Activated T-cell treated with anti-CD3 and anti-CD28 coated beads, Interleukin-2, amount 50 U/mL, for 24 hours (primary cell): ENCODE results near the gene FOXN1.

Experiments used
- DNase-seq: peaks from one replicate; pipeline ENCODE4 v3.0.0-alpha.2; 2020
- H3K27ac Mint-ChIP-seq: 2 replicates; pipeline ENCODE4 v1.8.0; 2020; ENCODE audit warnings: mild to moderate bottlenecking, mixed read lengths
- H3K27me3 Mint-ChIP-seq: 2 replicates; pipeline ENCODE4 v1.8.0; 2020; ENCODE audit warnings: mixed read lengths
- H3K36me3 Mint-ChIP-seq: 2 replicates; pipeline ENCODE4 v1.8.0; 2020; ENCODE audit warnings: low read depth, mixed read lengths
- H3K4me1 Mint-ChIP-seq: 2 replicates; pipeline ENCODE4 v1.8.0; 2020; ENCODE audit warnings: low read depth, mixed read lengths
- H3K4me3 Mint-ChIP-seq: 2 replicates; pipeline ENCODE4 v1.8.0; 2020; ENCODE audit warnings: mild to moderate bottlenecking, moderate library complexity, mixed read lengths
- H3K9me3 Mint-ChIP-seq: 2 replicates; pipeline ENCODE4 v1.8.0; 2020; ENCODE audit warnings: mixed read lengths

FOXN1 gene

DNA sequence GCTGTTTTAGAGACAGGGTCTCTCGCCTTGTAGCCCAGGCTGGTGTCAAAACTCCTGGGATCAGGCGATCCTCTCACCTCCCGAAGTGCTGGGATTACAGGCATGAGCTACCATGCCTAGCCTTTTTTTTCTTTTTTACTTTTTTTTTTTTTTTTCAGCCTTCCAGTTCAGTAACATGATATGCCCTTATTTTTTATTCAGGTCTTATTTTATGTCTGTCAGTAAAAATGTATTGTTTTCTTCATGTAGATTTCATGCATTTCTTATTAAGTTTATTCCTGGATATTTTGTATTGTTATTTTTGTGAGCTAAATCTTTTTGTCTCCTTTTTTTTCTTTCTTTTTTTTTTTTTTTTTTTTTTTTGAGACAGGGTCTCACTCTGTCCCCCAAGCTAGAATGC lies 2.7 kb upstream of the FOXN1 start:
- Mint-ChIP-seq H3K27me3 (peaks cover 9% of the 10 kb centered on the region), H3K4me1 (no peaks in the 10 kb centered on the region), H3K36me3 (no peaks in the 10 kb centered on the region), H3K9me3 (no peaks in the 10 kb centered on the region), H3K27ac (no peak overlapping the region), H3K4me3 (no peak overlapping the region)
- DNase-seq, result no peak

DNA sequence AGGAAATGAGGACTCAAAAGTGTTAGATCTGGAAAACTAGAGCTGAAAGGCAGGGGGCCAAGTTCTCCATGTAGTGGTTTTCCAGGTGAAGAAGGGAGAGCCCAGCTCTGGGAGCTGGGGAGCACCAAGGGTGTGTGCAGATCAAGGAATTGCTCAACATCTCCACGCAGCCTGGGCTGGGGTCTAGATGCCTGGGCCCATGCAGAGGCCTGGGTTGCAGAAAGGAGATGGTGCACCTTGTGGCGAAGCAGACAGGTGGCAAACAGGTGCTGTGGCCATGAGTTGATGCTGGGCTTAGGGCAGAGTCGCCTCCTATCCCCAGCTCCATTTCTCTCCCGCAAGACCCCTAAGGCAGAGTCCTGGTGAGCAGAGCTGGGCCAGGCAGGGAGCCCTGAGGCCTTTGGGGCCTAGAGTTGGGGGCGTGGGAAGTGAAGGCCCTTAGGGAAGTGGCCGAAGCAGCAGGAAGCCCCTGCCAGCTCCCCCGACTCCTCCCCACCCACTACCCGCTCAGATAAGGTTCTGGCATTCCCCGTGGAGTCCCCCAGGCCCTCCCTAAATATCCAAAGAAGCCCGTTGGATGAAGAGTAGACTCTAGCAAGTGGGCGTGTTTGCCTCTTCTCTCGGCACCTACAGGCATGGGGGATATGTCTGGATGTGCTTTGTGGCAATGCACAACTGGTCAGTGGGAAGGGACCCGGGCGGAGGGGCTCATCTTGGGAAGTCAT lies 777 bp downstream of the FOXN1 start:
- peaks cover 33% of the 10 kb centered on the region for H3K27me3 Mint-ChIP-seq

DNA sequence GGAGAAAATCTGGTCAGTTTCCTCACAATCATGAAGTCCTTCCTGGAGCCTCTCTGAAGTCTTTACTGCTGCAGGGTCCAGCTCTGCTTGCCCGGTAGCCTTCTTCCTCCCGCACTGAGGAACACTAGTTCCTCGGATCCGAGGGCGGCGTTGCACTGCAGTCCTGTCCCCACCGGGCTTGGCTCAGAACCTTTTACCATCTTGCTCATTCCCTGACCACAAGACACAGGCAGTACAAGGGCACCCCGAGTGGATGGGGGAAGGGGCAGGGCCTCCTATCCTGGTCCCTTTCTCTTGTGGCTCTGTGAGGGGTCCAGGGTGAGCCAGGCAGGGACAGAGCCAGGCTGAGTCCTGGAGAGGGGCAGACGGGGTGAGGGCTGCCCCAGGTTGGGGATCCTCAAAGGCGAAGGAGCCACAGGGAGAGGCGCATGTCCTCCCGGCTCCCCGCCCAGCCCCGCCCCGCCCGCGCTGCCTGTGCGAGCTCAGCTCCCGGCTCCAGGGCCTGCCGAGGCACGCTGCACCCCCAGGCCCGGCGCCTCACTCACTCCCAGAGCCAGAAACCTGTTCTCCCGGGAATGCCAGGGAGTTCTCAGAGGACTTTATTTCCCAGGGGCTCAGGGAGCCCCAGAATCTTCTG lies 1.5 kb downstream of the FOXN1 start:
- Mint-ChIP-seq H3K36me3 (no peaks in the 10 kb centered on the region), H3K4me1 (no peaks in the 10 kb centered on the region), H3K4me3 (no peak overlapping the region), H3K27me3 (peaks cover 37% of the 10 kb centered on the region), H3K9me3 (no peaks in the 10 kb centered on the region), H3K27ac (no peak overlapping the region)
- no peak for DNase-seq

More for the DNA sequence above, 777 bp downstream of the FOXN1 start:
- no peaks in the 10 kb centered on the region for H3K9me3 Mint-ChIP-seq
- no peak for DNase-seq
- H3K4me1 Mint-ChIP-seq, result no peaks in the 10 kb centered on the region
- H3K27ac Mint-ChIP-seq, result no peak overlapping the region
- H3K36me3 Mint-ChIP-seq, result no peaks in the 10 kb centered on the region
- no peak overlapping the region for H3K4me3 Mint-ChIP-seq

DNA sequence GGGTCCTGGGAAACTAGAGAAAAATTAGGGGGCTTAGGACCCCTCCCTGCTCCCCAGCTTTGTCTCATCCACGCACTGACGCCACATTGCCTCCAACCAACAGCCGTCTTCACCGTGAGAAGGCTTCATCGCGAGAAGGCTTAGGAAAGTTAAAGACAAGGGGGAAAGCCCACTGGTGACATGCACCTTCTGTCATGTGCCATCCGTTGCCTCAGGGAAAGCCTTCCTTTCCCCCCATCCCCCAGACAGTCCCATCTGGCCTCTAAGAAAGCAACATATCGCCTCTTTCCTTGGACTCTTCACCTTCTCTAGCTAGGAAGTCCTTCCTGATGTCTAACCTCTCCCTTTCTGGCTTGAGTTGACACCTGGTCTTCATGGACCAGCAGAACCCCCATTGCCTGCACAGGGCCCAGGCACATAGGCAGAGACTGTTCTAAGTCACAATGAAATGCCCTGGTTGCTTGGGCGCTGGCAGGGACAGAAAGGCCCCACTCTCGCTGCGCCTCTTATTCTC lies 2.1 kb downstream of the FOXN1 start:
- Mint-ChIP-seq H3K4me3 (no peak overlapping the region), H3K9me3 (no peaks in the 10 kb centered on the region), H3K27ac (no peak overlapping the region), H3K36me3 (no peaks in the 10 kb centered on the region), H3K4me1 (no peaks in the 10 kb centered on the region), H3K27me3 (peaks cover 37% of the 10 kb centered on the region)
- no peak for DNase-seq

DNA sequence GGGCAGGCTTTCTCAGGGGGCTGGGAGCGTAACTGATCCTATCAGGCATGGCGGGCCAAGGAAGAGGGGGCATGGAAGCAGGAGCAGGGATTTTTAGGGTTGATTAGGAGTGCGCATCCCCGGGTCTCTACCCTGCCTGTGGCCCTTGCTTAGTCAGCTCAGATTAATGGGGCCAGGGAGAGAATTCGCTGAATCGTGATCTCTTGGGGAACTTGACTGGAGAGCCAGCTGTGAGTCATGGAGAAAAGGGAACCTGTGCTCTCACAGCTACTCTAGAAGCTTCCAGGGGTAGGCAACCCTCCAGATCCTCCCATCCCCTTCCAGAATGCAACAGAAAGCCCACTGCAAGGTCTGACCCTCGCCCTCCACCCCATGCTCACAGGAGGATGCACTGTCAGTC lies 3.6 kb downstream of the FOXN1 start:
- Mint-ChIP-seq H3K27ac (no peak overlapping the region), H3K4me1 (no peaks in the 10 kb centered on the region), H3K4me3 (no peak overlapping the region), H3K27me3 (peaks cover 37% of the 10 kb centered on the region), H3K36me3 (no peaks in the 10 kb centered on the region), H3K9me3 (no peaks in the 10 kb centered on the region)
- DNase-seq, result no peak

DNA sequence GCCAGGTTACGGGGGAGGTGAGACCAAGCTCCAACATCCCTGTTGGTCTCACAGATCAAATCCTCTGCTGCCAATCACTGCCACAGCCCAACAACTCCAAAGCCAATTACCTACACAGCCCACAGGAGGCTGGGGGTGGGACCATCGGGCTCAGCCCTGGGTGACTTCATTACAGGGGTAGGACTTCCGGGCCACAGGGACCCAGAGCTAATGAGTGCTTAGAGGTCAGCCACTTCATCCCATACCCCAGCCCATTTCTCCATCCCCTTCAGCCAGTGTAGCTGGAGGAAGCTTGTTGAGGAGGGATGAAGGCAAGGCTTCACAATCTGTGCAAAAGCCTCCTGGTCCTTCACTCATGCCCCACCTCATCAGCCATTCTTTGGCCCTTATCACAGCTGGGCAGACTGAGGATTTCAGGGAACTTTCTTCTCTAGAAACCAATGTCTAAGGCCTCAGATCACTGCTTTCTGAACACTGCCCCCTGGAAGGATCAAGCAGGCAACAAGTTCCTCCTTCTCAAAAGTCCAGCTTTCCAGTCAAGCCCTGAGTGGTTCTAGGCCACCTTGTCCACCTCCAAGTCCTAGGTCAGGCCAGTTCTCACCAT lies 5.8 kb downstream of the FOXN1 start:
- no peaks in the 10 kb centered on the region for H3K36me3 Mint-ChIP-seq
- H3K4me1 Mint-ChIP-seq, result no peaks in the 10 kb centered on the region
- no peak for DNase-seq
- H3K4me3 Mint-ChIP-seq, result no peak overlapping the region
- no peak overlapping the region for H3K27ac Mint-ChIP-seq
- H3K9me3 Mint-ChIP-seq, result no peaks in the 10 kb centered on the region
- peaks cover 35% of the 10 kb centered on the region for H3K27me3 Mint-ChIP-seq

DNA sequence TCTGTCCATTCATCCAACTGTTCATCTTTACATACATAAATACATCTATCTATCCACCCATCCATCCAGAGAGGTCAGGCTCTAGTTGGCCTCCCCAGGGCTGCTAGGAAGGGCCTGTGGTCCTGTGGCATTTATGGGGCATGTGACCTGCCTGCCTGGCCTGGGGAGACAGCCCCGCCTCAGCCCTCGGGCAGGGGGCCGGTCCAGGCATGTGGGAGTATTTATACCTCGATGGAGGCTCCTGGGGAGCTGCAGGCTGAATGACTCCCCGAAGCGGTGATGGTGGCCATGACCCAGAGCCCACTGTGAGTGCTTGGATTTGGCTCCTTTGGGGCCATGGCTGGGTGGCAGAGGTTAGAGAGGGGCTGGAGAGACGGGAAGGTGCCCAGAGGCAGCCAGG lies 7.3 kb downstream of the FOXN1 start:
- Mint-ChIP-seq H3K4me3 (no peak overlapping the region), H3K36me3 (no peaks in the 10 kb centered on the region)

DNA sequence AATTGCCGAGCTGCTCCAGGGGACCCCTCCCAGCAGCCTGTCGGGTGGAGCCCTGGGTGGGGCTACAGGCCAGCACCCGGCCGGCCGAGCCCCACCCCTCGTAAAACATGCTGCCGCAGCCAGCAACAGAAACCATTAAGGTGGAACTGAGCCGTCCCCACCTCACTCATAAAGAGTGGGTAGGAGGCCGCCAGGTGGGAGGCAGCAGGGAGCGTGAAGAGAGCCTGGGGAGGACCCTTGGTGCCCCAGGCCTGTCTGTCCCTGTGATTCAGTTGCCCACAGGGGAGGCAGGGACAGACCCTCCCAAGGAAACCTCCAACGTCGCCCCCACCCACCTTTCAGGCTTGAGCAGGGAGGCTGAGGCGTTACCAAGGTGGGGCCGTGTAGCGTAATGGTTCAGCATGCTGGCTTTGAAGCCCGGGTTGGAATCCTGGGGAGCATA lies 8.4 kb downstream of the FOXN1 start:
- DNase-seq, result no peak
- Mint-ChIP-seq H3K4me3 (no peak overlapping the region), H3K9me3 (no peaks in the 10 kb centered on the region), H3K27me3 (peaks cover 24% of the 10 kb centered on the region), H3K27ac (no peak overlapping the region), H3K36me3 (no peaks in the 10 kb centered on the region), H3K4me1 (no peaks in the 10 kb centered on the region)

More for the DNA sequence above, 7.3 kb downstream of the FOXN1 start:
- DNase-seq, result no peak
- Mint-ChIP-seq H3K4me1 (no peaks in the 10 kb centered on the region), H3K27ac (no peak overlapping the region), H3K9me3 (no peaks in the 10 kb centered on the region), H3K27me3 (peaks cover 28% of the 10 kb centered on the region)

DNA sequence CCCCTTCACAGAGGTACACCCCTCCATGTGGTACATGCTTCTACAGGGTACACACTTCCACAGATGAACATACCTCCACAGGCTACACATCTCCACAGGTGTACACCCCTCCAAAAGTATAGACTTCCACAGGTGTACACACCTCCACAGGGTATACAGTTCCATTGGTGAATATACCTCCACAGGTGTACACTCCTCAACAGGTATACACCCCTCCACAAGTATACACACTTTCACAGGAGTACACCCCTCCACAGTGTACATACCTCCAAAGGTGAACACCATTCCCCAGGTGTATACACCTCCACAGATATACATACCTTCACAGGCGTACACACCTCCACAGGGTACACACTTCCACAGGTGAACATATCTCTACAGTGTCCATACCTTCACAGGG lies 9.4 kb downstream of the FOXN1 start:
- H3K27me3 Mint-ChIP-seq, result peaks cover 16% of the 10 kb centered on the region
- no peak overlapping the region for H3K27ac Mint-ChIP-seq
- H3K9me3 Mint-ChIP-seq, result no peaks in the 10 kb centered on the region
- no peaks in the 10 kb centered on the region for H3K36me3 Mint-ChIP-seq
- H3K4me3 Mint-ChIP-seq, result no peak overlapping the region
- H3K4me1 Mint-ChIP-seq, result no peaks in the 10 kb centered on the region
- no peak for DNase-seq

DNA sequence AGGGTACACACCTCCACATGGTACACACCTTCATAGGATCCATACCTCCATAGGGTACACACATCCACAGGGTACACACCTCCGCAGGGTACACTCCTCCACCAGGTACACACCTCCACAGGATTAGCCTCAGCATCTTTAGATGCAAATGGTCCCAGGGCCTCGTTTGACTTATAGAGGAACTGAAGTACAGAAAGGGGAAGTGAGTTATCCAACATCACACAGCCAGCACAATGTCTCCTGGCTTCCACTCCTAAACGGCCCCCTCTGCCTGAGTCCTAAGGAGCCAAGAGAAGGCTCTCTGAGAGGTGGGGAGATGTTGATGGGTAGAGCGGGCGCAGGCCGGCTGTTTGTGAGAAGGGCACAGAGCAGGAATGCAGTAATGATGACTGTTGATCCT lies 12.0 kb downstream of the FOXN1 start:
- H3K36me3 Mint-ChIP-seq, result no peaks in the 10 kb centered on the region
- no peak overlapping the region for H3K4me3 Mint-ChIP-seq
- no peaks in the 10 kb centered on the region for H3K4me1 Mint-ChIP-seq
- no peak for DNase-seq
- no peaks in the 10 kb centered on the region for H3K9me3 Mint-ChIP-seq
- H3K27me3 Mint-ChIP-seq, result peaks cover 3% of the 10 kb centered on the region
- H3K27ac Mint-ChIP-seq, result no peak overlapping the region

DNA sequence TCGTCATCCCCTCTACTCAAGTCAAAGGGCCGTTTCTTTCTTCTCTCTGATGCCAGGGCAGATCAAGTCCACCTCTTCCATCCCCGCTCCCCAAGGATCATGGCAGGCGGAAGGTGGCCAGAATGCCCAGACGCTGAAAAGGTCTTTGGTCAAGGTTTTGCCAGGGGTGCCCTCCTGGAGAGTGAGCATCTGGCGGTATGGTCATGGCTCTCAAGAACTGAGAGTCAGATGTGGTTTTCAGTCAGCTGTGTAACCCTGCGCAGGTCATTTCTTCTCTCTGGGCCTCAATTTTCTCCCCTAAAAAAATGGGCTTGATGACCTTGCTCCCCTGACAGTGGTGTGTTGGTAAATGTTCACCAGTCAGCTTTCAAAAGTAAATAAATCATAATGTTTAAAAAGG lies 12.4 kb downstream of the FOXN1 start:
- peaks cover 3% of the 10 kb centered on the region for H3K27me3 Mint-ChIP-seq
- H3K36me3 Mint-ChIP-seq, result no peaks in the 10 kb centered on the region
- no peak overlapping the region for H3K27ac Mint-ChIP-seq
- DNase-seq, result no peak
- no peak overlapping the region for H3K4me3 Mint-ChIP-seq
- H3K9me3 Mint-ChIP-seq, result no peaks in the 10 kb centered on the region
- H3K4me1 Mint-ChIP-seq, result no peaks in the 10 kb centered on the region

DNA sequence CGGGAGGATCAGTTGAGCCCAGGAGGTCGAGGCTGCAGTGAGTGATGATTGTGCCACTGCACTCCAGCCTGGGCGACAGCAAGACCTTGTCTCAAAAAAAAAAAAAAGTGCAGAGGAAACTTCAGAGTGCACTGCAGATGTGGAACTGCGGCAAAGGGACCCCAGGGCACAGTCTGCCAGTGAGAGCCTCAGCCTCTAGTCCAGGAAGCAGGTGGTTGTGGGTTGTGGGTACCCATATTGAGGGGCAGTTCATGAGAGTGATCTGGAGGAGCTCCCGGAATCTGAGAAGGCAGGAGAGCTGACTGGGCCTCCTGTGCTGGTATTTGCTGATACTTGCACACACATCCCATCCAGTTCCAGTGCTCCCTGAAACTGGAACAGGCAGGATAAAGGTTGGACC lies 13.1 kb downstream of the FOXN1 start:
- no peak for DNase-seq
- H3K9me3 Mint-ChIP-seq, result no peaks in the 10 kb centered on the region
- H3K36me3 Mint-ChIP-seq, result no peaks in the 10 kb centered on the region
- H3K4me3 Mint-ChIP-seq, result no peak overlapping the region
- no peak overlapping the region for H3K27ac Mint-ChIP-seq
- no peaks in the 10 kb centered on the region for H3K4me1 Mint-ChIP-seq
- H3K27me3 Mint-ChIP-seq, result peaks cover 3% of the 10 kb centered on the region

DNA sequence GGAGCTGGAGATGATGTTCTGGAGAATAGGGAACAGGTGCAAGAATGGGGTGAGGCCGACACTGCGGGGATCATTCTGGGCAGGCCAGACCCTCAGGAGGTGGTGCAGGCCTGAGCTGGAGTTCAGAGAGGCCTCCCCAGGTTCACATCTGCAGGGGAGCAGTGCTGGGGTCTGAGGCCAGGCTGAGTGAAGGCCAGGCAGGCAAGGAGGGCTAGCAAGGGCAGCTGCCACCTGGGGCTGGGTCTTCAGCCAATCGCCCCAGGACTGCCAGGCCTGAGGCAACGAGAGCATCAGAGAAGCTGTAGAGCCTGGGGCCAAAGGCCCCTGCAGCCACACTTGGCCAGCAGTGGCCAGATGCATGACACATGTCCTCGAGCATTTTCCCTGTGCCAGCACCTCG lies 14.5 kb downstream of the FOXN1 start:
- Mint-ChIP-seq H3K9me3 (no peaks in the 10 kb centered on the region), H3K36me3 (no peaks in the 10 kb centered on the region), H3K27me3 (peaks cover 3% of the 10 kb centered on the region), H3K27ac (no peak overlapping the region), H3K4me3 (no peak overlapping the region), H3K4me1 (no peaks in the 10 kb centered on the region)
- DNase-seq, result no peak

DNA sequence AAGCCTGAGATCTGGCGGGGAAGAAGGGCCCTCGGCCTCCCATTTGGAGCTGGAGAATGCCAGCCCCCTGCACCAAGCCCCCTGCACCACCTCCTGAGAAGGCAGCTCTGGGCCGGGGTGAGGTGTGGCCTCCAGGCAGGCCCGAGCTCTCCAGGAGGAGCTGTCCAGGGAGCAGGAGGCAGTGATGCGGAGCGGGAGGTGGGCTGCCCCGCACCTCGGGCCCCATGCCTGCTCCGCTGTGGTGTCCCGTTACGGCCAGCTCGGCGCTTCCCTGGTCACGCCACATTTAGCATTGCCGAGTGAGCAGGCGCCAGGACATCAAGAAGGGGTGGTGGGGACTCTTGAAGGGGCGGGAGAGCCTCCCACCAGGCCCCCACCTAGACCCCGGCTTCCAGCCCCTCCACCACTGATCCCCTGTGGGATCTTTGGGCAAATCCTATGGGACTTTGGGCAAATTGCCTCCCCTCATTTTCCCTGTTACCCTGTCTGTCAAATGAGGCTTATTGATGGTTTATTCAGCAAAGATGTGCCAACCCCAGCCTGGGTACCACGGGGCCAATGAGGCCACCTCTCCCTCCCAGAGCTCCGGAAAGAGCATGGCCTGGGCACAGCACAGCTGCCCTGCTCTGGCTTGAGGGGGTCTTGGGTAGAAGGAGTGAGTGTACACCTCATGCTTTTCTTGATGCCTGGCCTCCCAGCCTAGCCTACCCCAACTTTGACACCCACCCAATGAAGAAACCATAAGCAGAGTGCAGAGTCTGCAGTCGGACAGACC lies 15.3 kb downstream of the FOXN1 start:
- DNase-seq, result no peak
- H3K4me3 Mint-ChIP-seq, result no peak overlapping the region
- H3K36me3 Mint-ChIP-seq, result no peaks in the 10 kb centered on the region
- H3K9me3 Mint-ChIP-seq, result no peaks in the 10 kb centered on the region
- H3K27me3 Mint-ChIP-seq, result peaks cover 3% of the 10 kb centered on the region
- no peaks in the 10 kb centered on the region for H3K4me1 Mint-ChIP-seq
- no peak overlapping the region for H3K27ac Mint-ChIP-seq
